Activated T-cell treated with anti-CD3 and anti-CD28 coated beads, Interleukin-2, amount 50 U/mL, for 24 hours (primary cell): ENCODE results near the gene CCDC196.
A peak's percentile ranks its signal among the peaks of the same experiment; 100 is the strongest.
"Not testable (repeated sequence)": the region's sequence is repeated elsewhere in the genome, so short reads cannot be mapped to it uniquely, and the experiment has no call there.

Experiments
- DNase-seq: peaks from one replicate; pipeline ENCODE4 v3.0.0-alpha.2; 2020
- H3K27ac Mint-ChIP-seq: 2 replicates; pipeline ENCODE4 v1.8.0; 2020; ENCODE audit warnings: mild to moderate bottlenecking, mixed read lengths
- H3K27me3 Mint-ChIP-seq: 2 replicates; pipeline ENCODE4 v1.8.0; 2020; ENCODE audit warnings: mixed read lengths
- H3K36me3 Mint-ChIP-seq: 2 replicates; pipeline ENCODE4 v1.8.0; 2020; ENCODE audit warnings: low read depth, mixed read lengths
- H3K4me1 Mint-ChIP-seq: 2 replicates; pipeline ENCODE4 v1.8.0; 2020; ENCODE audit warnings: low read depth, mixed read lengths
- H3K4me3 Mint-ChIP-seq: 2 replicates; pipeline ENCODE4 v1.8.0; 2020; ENCODE audit warnings: mild to moderate bottlenecking, moderate library complexity, mixed read lengths
- H3K9me3 Mint-ChIP-seq: 2 replicates; pipeline ENCODE4 v1.8.0; 2020; ENCODE audit warnings: mixed read lengths

Gene CCDC196

GRCh38 chr14:66482873-66483272 lies 3.3 kb upstream of the CCDC196 start:
- DNase-seq = no peak
- no peak overlapping the region for H3K4me3 Mint-ChIP-seq
- no peaks in the 10 kb centered on the region for H3K9me3 Mint-ChIP-seq
- no peak overlapping the region for H3K27ac Mint-ChIP-seq
- no peaks in the 10 kb centered on the region for H3K27me3 Mint-ChIP-seq
- no peaks in the 10 kb centered on the region for H3K36me3 Mint-ChIP-seq
- no peaks in the 10 kb centered on the region for H3K4me1 Mint-ChIP-seq

- Mint-ChIP-seq H3K36me3 (no peaks in the 10 kb centered on the region), H3K27me3 (no peaks in the 10 kb centered on the region), H3K9me3 (no peaks in the 10 kb centered on the region), H3K4me3 (no peak overlapping the region), H3K27ac (no peak overlapping the region), H3K4me1 (no peaks in the 10 kb centered on the region)
- DNase-seq = no peak
Observed at GRCh38 chr14:66483322-66483721, 2.8 kb upstream of the CCDC196 start.

GRCh38 chr14:66485029-66485428 lies 1.1 kb upstream of the CCDC196 start:
- H3K27ac Mint-ChIP-seq = no peak overlapping the region
- no peak for DNase-seq
- no peaks in the 10 kb centered on the region for H3K36me3 Mint-ChIP-seq
- no peaks in the 10 kb centered on the region for H3K9me3 Mint-ChIP-seq
- H3K4me3 Mint-ChIP-seq = no peak overlapping the region
- no peaks in the 10 kb centered on the region for H3K4me1 Mint-ChIP-seq
- H3K27me3 Mint-ChIP-seq = no peaks in the 10 kb centered on the region

- no peaks in the 10 kb centered on the region for H3K27me3 Mint-ChIP-seq
- no peaks in the 10 kb centered on the region for H3K36me3 Mint-ChIP-seq
- no peak for DNase-seq
- H3K4me1 Mint-ChIP-seq = no peaks in the 10 kb centered on the region
- no peaks in the 10 kb centered on the region for H3K9me3 Mint-ChIP-seq
- no peak overlapping the region for H3K27ac Mint-ChIP-seq
- H3K4me3 Mint-ChIP-seq = no peak overlapping the region
Observed at GRCh38 chr14:66487164-66487563, 993 bp downstream of the CCDC196 start.

GRCh38 chr14:66490143-66491111 lies 4.3 kb downstream of the CCDC196 start:
- no peak for DNase-seq
- no peak overlapping the region for H3K4me3 Mint-ChIP-seq
- H3K9me3 Mint-ChIP-seq = no peaks in the 10 kb centered on the region
- H3K27ac Mint-ChIP-seq = no peak overlapping the region
- H3K27me3 Mint-ChIP-seq = no peaks in the 10 kb centered on the region
- no peaks in the 10 kb centered on the region for H3K36me3 Mint-ChIP-seq
- H3K4me1 Mint-ChIP-seq = peaks cover 1% of the 10 kb centered on the region

- H3K9me3 Mint-ChIP-seq = no peaks in the 10 kb centered on the region
- no peaks in the 10 kb centered on the region for H3K36me3 Mint-ChIP-seq
- H3K27me3 Mint-ChIP-seq = no peaks in the 10 kb centered on the region
- no peak for DNase-seq
- peaks cover 17% of the 10 kb centered on the region for H3K4me1 Mint-ChIP-seq
- H3K27ac Mint-ChIP-seq = no peak overlapping the region
- H3K4me3 Mint-ChIP-seq = no peak overlapping the region
Observed at GRCh38 chr14:66493750-66494149, 7.6 kb downstream of the CCDC196 start.

GRCh38 chr14:66495218-66496098 lies 9.3 kb downstream of the CCDC196 start:
- peak; percentile 32 for DNase-seq
- Mint-ChIP-seq H3K27me3 (no peaks in the 10 kb centered on the region), H3K9me3 (no peaks in the 10 kb centered on the region), H3K27ac (no peak overlapping the region), H3K4me3 (no peak overlapping the region), H3K36me3 (no peaks in the 10 kb centered on the region), H3K4me1 (peaks cover 17% of the 10 kb centered on the region)

- no peaks in the 10 kb centered on the region for H3K9me3 Mint-ChIP-seq
- no peak overlapping the region for H3K4me3 Mint-ChIP-seq
- peaks cover 17% of the 10 kb centered on the region for H3K4me1 Mint-ChIP-seq
- DNase-seq = no peak
- H3K36me3 Mint-ChIP-seq = no peaks in the 10 kb centered on the region
- no peak overlapping the region for H3K27ac Mint-ChIP-seq
- no peaks in the 10 kb centered on the region for H3K27me3 Mint-ChIP-seq
Observed at GRCh38 chr14:66496188-66496807, 10.1 kb downstream of the CCDC196 start.

- DNase-seq = no peak
- Mint-ChIP-seq H3K4me1 (peaks cover 17% of the 10 kb centered on the region), H3K27me3 (no peaks in the 10 kb centered on the region), H3K9me3 (no peaks in the 10 kb centered on the region), H3K27ac (no peak overlapping the region), H3K4me3 (no peak overlapping the region), H3K36me3 (no peaks in the 10 kb centered on the region)
Observed at GRCh38 chr14:66496911-66497310, 10.7 kb downstream of the CCDC196 start.

GRCh38 chr14:66498311-66498710 lies 12.1 kb downstream of the CCDC196 start:
- Mint-ChIP-seq H3K36me3 (no peaks in the 10 kb centered on the region), H3K27ac (no peak overlapping the region), H3K4me1 (peaks cover 17% of the 10 kb centered on the region), H3K27me3 (no peaks in the 10 kb centered on the region), H3K9me3 (no peaks in the 10 kb centered on the region), H3K4me3 (no peak overlapping the region)
- no peak for DNase-seq

- Mint-ChIP-seq H3K4me3 (no peak overlapping the region), H3K36me3 (no peaks in the 10 kb centered on the region), H3K27me3 (no peaks in the 10 kb centered on the region), H3K4me1 (peaks cover 8% of the 10 kb centered on the region), H3K27ac (no peak overlapping the region), H3K9me3 (no peaks in the 10 kb centered on the region)
- no peak for DNase-seq
Observed at GRCh38 chr14:66501592-66501991, 15.4 kb downstream of the CCDC196 start.

GRCh38 chr14:66502836-66503235 lies 16.7 kb downstream of the CCDC196 start:
- not testable (repeated sequence) for H3K36me3 Mint-ChIP-seq, DNase-seq, H3K4me3 Mint-ChIP-seq, H3K9me3 Mint-ChIP-seq, H3K27me3 Mint-ChIP-seq, H3K27ac Mint-ChIP-seq
- peaks cover 12% of the 10 kb centered on the region for H3K4me1 Mint-ChIP-seq

- Mint-ChIP-seq H3K9me3 (no peaks in the 10 kb centered on the region), H3K4me3 (no peak overlapping the region), H3K27ac (no peak overlapping the region), H3K27me3 (no peaks in the 10 kb centered on the region), H3K36me3 (peaks cover 15% of the 10 kb centered on the region), H3K4me1 (peaks cover 12% of the 10 kb centered on the region)
- no peak for DNase-seq
Observed at GRCh38 chr14:66503532-66503931, 17.4 kb downstream of the CCDC196 start.

- H3K27ac Mint-ChIP-seq = peak overlapping the region; percentile 97
- H3K4me1 Mint-ChIP-seq = peaks cover 40% of the 10 kb centered on the region
- no peak for DNase-seq
- peaks cover 17% of the 10 kb centered on the region for H3K36me3 Mint-ChIP-seq
- H3K27me3 Mint-ChIP-seq = peaks cover 3% of the 10 kb centered on the region
- H3K9me3 Mint-ChIP-seq = no peaks in the 10 kb centered on the region
- peak overlapping the region; percentile 91 for H3K4me3 Mint-ChIP-seq
Observed at GRCh38 chr14:66507181-66507721, 21.1 kb downstream of the CCDC196 start.
